Measurements from ENCODE around the gene TCF25.
A peak's percentile ranks its signal among the peaks of the same experiment; 100 is the strongest.
"Not testable (repeated sequence)": the region's sequence is repeated elsewhere in the genome, so short reads cannot be mapped to it uniquely, and the experiment has no call there.

TCF25 gene

DNA sequence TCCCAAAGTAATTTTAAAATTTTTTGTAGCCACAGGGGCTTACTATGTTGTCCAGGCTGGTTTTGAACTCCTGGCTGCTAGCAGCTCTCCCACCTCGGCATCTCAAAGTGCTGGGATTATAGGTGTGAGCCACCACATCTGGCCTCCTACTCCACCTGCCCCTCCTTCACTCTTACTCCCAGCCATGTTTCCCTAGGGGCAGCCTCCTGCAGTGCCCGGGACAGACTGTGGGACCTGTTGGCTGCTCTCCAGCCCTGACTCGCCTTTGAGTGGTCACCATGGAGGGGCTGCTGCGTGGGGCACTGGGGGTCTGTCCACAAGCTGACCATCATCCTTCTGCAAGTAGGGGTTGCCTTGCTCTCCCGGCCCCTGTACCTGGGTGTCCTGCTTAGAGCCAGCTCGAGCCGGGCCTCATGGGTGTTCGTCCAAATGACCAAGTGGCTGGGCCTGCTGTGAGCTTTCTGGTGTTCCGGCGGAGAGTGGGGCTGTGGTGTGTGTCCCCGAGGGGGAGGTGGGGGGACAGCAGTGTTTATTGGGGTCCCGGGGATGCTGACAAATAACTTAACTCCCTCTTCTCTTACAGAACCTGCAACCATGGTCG, 28.6 kb upstream of the TCF25 start:
- no peak for DNase-seq

DNA sequence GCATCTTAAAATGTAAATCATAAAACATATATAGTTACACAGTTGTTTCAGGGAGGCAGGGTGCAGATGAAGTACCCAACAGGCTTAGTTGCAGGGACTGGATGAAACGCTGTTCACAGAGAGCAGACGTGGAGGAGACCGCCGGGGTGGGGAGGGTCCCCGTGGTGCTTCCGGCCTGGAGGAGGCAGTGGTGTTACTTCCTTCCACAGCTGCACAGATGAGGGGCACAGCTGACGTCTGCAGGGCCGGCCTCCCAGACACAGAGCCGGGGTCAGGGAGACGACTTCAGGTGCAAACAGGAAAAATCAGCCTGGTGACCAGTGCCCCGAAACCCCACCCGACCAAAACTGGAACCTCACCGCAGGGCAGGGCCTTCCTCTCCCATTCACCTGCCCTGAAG, 28.0 kb upstream of the TCF25 start:
- DNase-seq: no peak

DNA sequence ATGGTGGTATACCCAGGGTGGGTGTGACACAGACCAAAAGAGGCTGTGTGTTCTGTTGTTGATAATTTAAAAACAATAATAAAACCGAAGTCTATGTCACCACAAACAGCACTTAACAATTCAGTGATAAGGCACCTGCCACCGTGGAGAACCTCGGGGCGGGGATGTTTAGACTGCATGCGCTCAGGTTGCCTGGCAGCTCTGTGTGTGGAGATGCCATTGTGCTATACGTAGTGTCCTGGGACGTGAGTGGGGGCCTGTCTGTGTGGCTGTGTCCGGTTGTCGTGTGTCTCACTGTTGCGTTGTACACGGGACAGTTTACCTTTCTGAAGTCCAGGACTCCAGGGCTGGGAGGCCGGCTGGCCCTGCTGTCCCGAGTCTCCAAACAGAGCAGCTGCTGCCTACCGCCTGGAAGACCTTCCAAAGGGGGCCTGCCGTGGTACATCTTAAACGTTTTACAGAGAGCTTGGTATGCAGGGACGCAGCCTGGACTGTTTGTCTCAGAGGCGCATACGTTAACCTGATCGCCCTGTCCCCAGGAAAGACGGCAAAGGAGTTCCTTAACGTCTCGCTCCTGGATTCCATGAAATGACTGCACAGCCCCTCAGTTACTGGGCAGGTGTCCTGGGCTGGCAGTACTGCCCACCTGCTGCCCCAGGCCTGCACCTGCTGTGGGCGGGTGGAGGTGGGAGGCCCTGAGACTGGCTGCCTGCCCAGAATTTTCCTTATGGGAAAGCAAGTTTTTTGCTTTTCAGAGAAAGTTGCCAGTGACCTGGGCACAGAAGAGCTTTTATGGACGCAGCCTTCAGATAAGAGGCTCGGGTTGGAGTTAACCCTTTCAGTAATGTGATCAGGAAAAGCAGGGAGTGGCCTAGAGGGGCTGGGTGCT, 26.1 kb upstream of the TCF25 start:
- no peak for DNase-seq

DNA sequence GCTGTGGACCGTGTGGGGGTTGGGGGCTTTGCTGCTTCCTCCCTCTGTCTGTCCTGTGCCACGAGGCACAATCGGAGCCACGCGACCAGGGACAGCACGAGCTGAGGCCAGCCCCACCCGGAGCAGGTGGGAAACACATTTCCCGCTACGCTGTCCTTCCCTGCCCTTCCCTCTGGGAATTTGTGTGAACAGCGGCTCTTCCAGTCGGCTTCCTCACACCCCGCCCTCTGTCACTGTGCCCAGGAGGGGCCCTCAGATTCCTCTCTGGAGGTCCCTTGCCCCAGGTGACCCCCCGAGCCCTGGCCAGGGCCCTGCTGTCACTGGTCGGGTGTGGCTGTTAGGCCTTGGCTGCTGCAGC, 25.5 kb upstream of the TCF25 start:
- DNase-seq: no peak

DNA sequence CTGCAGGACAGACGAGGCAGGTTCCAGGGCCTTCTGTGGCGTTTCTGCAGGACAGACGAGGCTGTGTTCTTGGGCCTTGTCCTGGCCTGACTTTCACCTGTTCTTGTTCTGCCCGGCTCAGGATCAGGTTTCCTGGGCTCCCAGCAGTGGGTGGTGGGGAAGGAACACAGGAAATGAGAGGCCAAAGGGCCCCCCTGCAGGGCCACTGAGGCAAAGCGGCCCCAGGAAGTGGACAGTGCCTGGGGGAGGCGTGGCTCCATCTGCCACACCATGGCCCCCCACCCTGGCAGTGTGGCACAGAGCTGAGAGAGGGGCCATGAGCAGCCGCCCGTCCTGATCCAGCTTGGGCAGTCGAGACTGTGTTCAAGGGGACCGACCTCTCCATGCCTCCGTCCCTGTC, 24.4 kb upstream of the TCF25 start:
- no peak for DNase-seq

DNA sequence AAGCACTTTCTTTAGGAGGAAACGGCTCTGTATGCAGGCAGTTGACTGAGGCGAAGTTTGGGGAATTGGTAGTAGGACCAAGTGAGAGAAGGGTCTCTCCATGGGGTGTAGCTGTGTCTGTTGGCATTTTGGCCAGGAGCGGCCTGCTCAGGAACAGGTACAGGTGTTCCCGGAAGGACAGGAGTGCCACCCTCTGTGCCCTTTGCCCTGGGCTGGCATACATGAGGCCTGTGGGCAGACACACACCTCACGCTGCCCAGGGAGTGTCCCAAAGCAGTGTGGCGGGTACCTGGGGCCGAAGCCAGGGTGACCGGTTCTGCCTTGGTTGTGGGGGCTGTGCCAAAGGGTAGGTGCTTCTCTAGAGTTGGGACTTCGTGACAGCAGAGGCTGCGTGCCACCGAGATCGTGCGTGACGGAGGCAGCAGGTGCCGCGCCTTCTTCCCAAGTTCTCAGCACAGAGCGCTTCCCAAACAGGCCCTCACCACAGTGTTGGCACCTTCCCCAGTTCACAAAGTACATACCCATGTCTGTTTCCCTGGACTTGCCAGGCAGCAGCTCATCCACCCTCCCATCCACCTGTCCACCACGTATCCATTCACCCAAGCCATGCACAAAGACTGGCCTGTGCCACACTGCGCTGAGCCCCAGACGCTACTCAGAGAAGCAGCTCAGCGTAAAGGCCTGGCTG, 19.9 kb upstream of the TCF25 start:
- DNase-seq: no peak

DNA sequence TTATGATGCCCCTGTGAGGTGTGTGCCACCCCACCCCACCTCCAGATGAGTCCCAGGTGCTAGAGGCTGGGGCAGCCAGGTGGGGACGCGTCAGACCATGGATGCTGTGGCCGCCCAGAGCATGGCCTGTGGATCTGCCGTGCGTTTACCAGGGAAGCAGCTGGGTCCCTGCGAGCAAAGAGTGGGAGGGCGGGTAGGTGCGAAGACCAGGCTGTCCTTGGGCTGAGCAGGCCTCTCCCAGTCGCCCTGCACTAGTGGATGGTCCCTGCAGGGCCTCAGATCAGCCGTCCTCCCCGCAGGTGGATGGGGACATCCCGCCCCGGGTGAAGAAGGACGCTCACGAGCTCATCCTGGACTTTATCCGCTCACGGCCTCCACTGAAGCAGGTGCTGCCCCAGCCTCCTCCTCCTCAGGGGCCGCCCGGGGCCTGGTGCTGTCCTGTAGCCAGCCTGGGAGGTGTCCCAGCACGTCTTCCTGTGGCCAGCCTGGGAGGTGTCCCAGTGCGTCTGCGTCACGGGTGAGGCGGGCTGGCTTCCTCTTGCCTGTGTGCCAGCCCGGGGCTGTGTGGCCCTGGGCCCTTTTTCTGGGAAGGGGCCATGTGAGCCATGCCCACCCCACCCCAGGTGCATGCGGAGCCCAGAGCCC, 18.0 kb upstream of the TCF25 start:
- no peak for DNase-seq

DNA sequence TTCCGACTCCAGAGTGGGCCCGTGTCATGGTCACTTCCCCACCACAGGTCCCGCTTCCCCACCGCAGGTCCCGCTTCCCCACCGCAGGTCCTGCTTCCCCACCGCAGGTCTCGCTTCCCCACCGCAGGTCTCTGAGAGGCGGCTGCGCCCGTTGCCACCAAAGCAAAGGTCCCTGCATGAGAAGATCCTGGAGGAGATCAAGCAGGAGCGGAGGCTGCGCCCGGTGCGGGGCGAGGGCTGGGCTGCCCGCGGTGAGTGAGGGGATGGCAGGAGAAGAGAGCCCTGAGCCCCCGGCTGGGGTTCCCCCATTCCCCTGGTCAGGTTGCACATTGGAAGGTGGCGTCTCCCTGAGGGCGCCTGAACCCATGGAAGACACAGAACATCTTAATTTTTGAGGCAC, 17.4 kb upstream of the TCF25 start:
- DNase-seq: no peak

DNA sequence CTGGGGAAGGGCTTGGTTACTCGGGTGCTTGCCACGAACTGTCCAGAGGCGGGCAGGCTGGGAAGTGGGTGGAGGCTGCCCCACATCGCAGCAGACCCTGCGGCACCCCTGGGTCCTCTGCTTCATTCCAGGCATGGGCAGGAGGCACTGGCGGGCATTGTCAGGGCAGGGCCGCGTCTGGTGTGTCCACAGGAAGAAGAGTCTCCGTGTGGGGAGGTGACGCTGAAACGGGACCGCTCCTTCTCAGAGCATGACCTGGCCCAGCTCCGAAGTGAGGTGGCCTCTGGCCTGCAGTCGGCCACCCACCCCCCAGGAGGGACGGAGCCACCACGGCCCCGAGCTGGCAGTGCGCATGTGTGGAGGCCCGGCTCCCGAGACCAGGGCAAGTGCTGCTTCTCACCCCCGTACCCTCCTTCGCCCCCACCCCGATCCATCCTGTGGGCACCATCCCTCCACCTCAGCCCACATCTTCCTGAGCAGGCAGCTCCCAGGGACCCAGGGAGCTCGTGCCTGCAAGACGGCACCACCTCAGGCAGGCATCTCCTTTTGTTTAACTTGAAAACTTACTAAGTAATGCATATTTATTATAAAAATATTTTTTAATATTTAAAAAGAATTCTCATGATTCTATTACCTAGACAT, 14.3 kb upstream of the TCF25 start:
- DNase-seq: no peak

DNA sequence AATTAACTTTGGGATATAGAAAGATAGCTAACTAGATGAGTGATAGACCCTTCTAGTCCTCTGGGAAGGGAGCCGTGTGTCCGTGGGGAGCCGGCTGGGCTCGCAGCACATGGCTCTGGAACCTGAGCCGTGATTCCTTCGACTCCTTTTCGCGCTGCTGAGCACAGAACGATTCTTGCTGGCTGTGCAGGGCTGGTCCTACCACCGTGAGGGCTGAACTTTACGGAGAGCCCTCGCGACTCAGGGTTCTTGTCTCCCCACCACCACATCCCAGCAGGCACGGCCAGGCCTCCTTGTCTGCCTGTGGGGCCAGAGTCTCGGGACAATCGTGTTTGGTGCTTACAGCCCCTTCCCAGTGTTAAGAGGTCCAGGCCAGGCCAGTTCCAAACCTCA, 13.8 kb upstream of the TCF25 start:
- peak; percentile 51 for DNase-seq

DNA sequence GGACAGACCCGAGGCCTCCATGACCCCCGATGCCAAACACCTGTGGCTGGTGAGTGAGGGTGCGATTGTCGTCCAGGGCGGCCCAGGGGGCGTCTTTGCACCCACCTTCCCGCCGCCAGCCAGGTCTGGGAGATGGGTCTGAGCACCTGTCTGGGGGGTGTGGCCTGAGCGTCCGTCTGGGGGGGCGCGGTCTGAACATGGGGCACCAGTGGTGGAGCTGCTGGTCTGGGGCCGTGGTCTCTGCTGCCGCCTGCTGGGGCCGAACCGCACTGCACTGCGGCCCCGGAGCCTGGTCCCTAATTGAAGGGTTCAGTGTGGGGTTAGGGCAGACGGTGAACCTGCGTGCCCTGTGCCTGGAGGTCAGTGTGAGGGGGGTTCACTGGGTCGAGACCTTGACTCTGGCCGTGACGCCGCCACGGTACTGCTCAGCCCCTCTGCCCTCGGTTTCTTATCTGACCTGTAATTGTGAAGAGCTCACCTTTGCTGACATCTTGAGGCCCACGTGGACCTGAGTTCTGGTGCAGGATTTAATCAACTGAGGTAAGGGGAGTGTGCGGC, 12.6 kb upstream of the TCF25 start:
- peak; percentile 94 for DNase-seq

DNA sequence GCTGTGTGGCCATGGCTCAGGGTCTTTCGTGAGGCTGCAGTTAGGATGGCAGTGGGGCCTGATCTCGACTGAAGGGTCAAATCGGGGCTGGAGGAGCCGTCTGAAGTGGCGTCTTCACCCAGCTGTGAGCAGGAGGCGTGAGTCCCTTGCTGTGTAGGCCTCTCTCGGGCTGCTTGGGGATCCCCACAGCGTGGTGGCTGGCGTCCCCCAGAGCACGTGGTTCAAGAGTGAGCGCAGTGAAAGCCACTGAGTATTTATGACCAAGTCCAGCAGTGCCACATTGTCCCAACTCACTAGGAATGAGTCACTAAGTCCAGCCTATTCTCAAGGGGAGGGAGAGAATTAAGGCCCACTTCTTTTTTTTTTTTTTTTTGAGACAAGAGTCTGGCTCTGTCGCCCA, 11.7 kb upstream of the TCF25 start:
- peak; percentile 51 for DNase-seq

DNA sequence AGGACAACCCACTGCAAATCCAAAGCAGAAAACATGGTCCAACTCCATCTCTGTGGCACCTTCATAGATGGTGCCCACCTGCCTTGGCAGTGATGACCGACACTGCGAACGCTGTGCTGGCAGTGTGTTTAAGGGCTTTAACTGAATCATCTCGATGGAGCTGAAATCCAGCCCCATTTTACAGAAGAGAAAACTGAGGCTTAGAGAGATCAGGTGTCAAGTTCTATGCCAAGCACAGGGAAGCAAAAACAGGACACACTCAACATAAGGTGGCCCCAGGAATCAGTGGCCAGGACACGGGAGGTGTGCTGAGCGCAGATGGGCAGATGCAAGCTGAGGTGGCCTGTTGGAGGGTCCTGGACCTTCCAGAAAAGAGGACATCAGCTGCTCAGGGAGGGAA, 10.7 kb upstream of the TCF25 start:
- DNase-seq: no peak

DNA sequence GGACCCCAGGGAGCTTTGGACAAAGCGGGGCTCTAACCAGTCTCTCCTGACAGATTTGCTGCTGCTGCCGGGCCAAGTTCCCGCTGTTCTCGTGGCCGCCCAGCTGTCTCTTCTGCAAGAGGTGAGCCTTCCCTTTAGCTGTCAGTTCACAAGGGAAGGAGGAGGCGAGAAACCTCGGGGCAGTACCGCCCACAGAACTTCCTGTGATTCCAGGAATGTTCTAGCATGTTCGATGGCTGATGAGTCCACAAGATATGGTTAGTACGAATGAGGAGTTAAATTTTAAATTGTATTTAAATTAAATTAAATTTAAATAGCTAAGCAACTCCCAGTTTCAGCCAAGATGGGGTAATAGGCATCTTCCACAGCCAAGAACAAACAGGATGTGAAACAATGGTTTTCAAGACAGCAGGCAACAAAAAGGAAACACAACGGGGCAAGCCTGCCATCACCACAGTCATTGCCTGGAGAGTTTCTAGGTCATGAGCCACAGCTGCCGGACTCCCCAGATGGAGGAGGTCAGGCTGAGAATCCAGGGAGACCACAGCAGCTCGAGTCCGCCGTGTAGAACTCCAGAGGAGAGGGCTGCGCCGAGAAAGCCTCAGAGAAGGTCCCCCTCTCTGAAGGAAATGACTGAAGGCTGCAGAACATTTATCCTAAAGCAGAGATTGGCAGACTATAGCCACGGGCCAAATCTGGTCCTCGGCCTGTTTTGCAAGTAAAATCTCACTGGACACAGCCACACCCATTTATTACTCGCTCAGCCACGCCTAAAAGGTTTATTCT, 9.5 kb upstream of the TCF25 start:
- peak; percentile 63 for DNase-seq

DNA sequence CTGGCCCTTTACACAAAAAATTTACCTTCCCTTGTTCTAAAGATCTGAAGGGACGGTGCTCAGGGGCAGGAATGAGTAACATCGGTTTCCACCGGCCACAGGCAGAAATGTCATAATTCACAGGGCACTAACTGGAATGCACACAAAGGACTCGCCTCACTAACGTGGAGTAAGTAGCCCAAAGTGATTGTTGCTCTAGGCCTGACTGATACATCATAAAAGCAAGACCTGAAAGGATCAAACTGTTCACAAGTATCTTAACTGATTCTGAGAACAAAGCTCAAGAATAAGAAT, 8.9 kb upstream of the TCF25 start:
- DNase-seq: no peak

DNA sequence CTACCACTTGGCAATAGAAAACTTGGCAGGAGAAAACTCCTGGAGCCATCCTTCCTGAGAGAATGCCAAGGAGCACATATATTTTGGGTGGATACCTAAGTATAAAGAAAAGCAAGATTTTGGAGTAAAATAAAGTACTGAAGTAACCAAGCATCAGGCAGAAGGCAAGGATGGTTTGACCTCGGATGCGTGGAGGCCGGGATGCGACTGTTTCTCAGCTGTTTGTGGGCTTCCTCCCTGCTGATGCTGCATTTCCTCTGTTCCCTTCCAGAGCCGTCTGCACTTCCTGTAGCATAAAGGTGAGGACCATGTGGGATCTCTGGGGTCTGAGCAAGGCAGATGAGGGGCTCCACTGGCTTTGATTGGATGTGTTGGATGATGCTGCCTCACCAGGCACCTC, 5.5 kb upstream of the TCF25 start:
- DNase-seq: no peak

DNA sequence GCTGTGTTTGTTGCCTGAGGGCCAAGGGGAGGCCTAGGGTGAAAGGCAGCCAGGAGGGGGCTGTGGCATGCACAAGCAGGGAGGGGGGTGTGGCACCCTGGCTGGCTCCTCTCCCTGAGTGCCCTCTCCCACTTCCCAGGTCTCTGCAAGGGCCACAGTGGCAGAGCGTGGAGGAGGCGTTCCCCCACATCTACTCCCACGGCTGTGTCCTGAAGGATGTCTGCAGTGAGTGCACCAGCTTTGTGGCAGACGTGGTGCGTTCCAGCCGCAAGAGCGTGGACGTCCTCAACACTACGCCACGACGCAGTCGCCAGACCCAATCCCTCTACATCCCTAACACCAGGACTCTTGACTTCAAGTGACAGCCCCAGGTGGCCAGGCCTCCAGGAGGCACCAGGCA, 3.5 kb upstream of the TCF25 start:
- DNase-seq: peak; percentile 49

DNA sequence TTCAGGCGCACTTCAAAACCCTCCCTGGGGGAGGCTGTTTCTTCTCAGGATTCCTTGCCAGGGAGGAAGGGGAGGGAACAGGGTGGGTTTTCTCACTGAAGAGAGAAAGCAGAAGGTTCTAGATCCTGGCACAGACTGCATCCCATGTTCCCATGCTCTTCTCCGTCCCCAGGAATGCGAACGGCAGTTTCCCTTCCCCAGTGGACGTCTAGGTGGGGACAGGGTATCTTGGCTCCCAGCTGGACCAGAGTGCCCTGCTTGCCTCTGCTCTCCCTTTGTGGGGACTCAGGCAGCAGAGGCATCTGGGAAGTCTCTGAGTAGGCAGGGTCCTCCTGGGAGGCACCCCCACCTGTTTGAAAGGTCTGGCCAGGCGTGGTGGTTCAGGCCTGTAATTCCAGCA, 3.0 kb upstream of the TCF25 start:
- no peak for DNase-seq

DNA sequence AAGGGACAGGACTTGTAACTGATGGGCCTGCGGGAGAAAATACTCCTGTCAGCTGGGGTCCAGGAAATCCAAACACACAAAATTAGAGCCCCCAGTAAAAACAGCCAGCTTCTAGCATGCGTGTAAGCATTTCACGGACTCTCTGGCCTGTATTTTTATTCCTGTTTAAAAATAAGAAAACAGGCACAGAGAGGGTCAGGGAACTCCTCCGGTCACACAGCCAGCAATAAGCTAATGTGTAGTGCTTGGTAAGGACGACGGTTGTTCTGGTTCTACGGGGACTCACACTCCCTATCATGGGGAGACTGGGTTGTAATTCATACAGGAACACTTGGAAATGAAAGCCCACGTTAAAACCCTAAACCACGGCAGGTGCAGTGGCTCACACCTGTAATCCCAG, 1.5 kb upstream of the TCF25 start:
- no peak for DNase-seq

DNA sequence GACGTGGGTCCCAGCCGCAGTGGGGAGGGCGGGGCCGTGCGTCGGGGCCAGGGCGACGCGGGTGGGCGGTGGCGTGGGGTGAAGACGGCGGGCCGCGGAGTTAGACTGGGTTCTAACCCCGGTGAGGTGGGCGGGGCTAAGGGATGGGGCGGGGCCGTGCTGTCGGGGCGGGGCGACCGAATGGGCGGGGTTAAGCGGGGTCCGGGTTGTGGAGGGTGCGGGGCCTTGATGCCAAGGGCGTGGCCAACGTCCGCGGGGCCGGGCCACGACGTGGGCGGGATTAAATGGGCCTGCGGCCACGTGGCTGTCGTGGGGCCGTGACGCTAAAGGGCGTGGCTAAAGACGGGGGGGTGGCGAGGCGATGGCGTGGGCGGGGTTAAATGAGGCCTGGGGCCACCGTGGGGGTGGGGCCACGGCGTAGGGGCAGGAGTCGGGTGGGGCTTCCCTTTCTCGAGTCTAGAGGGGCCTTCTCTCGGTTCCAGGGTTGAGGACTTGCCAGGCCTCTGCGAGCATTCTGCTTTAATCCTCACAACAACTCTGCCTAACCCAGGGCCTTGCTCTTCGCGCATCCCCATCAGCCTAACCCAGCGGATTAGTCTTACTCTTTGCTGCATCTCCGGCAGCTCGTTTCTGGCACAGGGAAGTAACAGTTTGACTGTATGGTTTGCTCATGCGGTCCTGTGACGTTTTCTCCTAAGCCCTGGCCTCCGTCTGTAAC, 739 bp downstream of the TCF25 start:
- peak; percentile 99 for DNase-seq

DNA sequence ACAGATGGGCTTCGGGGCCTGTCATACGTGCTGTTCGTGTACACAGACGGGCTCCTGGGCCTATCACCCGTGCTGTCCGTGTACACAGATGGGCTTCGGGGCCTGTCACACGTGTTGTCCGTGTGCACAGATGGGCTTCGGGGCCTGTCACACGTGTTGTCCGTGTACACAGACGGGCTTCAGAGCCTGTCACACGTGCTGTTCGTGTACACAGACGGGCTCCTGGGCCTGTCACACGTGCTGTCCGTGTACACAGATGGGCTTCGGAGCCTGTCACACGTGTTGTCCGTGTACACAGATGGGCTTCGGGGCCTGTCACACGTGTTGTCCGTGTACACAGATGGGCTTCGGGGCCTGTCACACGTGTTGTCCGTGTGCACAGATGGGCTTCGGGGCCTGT, 5.7 kb downstream of the TCF25 start:
- DNase-seq: not testable (repeated sequence)
